SK-N-SH (cell line): ENCODE measurements around the gene NSD2.

Experiments used
- TAF1 ChIP-seq: IDR thresholded peaks from 2 replicates; pipeline ENCODE4 v1.6.1; 2012; ENCODE audit warnings: low read depth, mild to moderate bottlenecking, low read length, moderate library complexity, borderline replicate concordance
- TF ChIP-seq, protein P1 (sequence below): fragments of 200-600 bp; sonication (generic); IDR thresholded peaks from 2 replicates; pipeline ENCODE4 v1.6.1; 2017; ENCODE audit warnings: antibody characterized with exemption, mild to moderate bottlenecking, moderate library complexity

- TF ChIP-seq, protein P1, sequence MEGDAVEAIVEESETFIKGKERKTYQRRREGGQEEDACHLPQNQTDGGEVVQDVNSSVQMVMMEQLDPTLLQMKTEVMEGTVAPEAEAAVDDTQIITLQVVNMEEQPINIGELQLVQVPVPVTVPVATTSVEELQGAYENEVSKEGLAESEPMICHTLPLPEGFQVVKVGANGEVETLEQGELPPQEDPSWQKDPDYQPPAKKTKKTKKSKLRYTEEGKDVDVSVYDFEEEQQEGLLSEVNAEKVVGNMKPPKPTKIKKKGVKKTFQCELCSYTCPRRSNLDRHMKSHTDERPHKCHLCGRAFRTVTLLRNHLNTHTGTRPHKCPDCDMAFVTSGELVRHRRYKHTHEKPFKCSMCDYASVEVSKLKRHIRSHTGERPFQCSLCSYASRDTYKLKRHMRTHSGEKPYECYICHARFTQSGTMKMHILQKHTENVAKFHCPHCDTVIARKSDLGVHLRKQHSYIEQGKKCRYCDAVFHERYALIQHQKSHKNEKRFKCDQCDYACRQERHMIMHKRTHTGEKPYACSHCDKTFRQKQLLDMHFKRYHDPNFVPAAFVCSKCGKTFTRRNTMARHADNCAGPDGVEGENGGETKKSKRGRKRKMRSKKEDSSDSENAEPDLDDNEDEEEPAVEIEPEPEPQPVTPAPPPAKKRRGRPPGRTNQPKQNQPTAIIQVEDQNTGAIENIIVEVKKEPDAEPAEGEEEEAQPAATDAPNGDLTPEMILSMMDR, result no peak
- no peak for TF ChIP-seq TAF1
Measured at GRCh38 chr4:1968686-1969295, 97.6 kb downstream of the NSD2 start.
